Hematopoietic multipotent progenitor cell treated with erythropoietin and hydrocortisone succinate and interleukin-3 and kit ligand, for 15 days (in vitro differentiated cells): ENCODE data around the gene NAT14.
"Not testable (repeated sequence)": the region's sequence is repeated elsewhere in the genome, so short reads cannot be mapped to it uniquely, and the experiment has no call there.

Experiments used
- DNase-seq: peaks from one replicate; pipeline ENCODE4 v3.0.0-alpha.2; 2015; ENCODE audit warnings: low spot score

The NAT14 gene, protein sequence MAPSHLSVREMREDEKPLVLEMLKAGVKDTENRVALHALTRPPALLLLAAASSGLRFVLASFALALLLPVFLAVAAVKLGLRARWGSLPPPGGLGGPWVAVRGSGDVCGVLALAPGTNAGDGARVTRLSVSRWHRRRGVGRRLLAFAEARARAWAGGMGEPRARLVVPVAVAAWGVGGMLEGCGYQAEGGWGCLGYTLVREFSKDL

GRCh38 chr19:55484593-55485438 lies at the start of gene NAT14:
NAT14 (plus strand) TSS chr19:55485188; CDS start chr19:55485709, 521 bp downstream.
- peak; percentile 38 for DNase-seq

GRCh38 chr19:55436847-55437246 lies 48.1 kb upstream of the NAT14 start:
- DNase-seq: no peak

- peak; percentile 30 for DNase-seq
Measured at GRCh38 chr19:55437410-55437809, 47.6 kb upstream of the NAT14 start.

DNA sequence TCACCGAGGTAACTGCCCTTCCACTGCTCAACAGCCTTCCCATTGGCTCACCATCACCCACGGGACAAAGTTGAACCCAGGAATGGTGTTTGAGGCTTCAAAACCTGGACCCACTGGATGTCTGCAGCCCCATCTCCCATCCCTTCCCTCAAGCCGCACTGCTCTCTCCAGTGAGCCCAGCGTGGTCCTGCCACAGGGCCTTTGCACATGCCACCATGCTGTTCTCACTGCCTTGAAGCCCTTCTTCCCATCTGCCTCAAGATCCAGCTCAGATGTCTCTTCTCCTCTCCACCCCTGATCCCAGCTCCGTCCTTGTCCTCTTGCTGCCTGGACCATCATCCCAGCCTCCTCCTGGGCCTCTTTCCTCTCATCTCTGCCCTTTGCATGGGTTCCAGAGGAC lies 45.9 kb upstream of the NAT14 start:
- DNase-seq: no peak

- DNase-seq: peak; percentile 54
Measured at GRCh38 chr19:55440411-55441105, 44.4 kb upstream of the NAT14 start.

GRCh38 chr19:55441319-55441691 lies 43.7 kb upstream of the NAT14 start:
- DNase-seq: no peak

DNA sequence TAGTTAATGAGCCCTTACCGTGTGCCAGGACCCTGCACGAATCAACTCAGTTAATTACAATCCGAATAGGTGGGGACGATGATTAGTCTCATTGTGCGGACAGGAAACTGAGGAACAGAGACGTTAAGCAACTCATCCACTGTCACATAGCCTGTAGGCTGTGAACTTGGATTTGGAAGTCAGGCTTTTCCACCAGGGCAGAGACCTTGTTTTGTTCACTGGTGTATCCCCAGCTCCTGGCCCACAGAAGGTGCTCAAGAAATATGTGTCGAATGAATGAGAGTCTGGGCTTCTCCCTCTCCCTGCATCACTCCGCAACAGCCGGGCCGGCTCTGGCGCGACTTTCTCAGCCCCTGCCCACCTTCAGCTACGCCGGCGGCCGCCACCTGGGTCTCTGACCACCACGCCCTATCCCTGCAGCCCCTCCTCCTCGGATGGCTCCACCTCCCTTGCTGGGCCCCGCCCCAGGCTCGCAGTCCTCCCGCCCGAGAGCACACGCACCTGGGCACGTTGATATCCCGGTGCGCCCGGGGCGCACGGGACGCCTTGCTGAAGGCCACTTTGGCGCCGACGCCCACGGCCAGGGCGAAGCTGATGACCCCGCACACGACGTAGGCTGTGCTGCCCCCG lies 43.2 kb upstream of the NAT14 start:
- peak; percentile 73 for DNase-seq

DNA sequence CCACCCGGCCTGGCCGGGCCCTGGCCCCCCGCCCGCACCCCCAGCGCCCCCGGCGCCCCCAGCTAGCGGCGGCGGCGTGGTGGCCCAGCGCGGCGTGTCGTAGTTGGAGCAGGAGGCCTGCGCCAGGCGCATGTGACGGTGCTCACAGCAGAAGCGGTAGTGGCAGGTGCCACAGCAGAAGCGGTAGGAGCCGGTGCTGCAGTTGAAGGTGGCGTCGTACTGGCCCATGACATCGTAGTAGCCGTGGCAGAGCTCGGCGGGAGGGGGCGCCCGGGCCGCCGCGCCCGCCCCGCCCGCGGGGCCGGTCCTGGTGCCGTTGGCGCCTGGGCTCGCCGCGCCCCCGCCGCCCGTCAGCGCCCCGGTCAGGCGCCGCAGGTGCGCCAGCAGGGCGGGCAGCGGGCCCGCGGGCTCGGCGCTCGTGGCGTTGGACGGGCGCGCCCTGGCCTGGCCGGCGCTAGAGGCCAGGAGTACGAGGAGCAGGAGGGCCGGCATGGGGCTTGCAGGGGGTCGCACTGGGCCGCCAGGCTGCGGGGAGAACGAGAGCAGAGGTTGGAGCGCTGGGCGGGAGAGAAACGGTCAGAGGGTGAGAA lies 42.5 kb upstream of the NAT14 start:
- DNase-seq: peak; percentile 54

DNA sequence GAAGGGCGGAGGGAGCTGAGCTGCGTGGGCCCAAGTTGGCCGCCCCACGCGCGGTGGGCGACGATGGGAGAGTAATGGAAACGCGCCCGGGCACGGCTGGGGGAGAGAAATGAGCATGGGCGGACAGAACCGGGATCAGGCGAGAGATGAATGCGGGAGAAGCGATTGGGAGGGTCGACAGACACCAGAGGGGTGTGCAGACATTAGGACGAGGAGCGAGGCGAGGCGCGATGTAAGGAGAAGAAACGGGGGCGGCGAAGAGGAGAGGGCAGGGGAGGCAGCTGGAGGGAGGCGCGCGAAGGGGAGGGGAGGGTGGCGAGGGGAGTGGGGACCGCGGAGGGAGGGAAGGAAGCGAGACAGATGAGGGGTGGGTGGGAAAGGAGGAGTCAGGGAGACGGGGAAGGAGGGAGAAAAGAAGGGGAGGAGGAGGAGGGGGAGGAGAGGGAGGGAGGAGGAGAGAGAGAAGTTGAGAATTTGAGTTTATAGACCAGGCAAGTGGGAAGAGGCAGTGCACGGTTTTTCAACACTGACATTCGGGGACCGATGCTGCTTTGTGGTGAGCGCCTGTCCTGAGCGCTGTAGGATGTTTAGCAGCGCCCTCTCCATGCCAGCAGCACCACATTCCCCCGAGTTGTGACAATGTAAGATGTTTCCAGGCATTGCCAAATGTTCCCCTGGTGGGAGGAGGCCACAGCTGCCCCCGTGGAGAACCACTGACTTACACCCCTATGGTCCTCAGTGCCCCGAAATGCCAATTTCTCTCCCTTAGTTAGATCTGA lies 41.8 kb upstream of the NAT14 start, which contains the start of gene SHISA7:
SHISA7 (minus strand) TSS at position 256 of the 779 bp plus-strand sequence. CDS start 437 bp downstream, outside the sequence.
- peak; percentile 61 for DNase-seq

- DNase-seq: peak; percentile 86
Measured at GRCh38 chr19:55443824-55444480, 41.0 kb upstream of the NAT14 start.

- no peak for DNase-seq
Measured at GRCh38 chr19:55444646-55445045, 40.3 kb upstream of the NAT14 start.

- DNase-seq: no peak
Measured at GRCh38 chr19:55446060-55446459, 38.9 kb upstream of the NAT14 start.

GRCh38 chr19:55447421-55448174 lies 37.4 kb upstream of the NAT14 start:
- DNase-seq: peak; percentile 46

GRCh38 chr19:55448175-55448490 lies 36.9 kb upstream of the NAT14 start:
- not testable (repeated sequence) for DNase-seq

DNA sequence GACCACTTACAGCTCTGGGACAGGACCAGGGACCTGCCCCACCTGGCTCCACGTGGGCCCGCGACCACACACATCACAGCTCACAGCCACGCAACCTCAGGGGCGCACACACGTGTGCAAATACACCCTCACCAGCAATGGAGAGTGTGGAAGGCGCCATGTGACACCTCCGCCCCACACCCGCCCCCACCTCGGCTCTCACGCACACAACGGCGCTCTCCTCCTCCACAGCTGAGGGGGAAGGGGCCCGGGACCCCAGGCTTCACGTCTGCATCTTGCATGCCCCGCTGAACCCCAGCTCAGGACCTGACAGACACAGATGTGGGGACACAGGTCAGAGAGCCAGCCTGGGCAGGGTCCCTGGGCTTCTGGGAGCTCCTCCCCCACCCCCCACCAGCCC lies 35.5 kb upstream of the NAT14 start:
- DNase-seq: no peak

DNA sequence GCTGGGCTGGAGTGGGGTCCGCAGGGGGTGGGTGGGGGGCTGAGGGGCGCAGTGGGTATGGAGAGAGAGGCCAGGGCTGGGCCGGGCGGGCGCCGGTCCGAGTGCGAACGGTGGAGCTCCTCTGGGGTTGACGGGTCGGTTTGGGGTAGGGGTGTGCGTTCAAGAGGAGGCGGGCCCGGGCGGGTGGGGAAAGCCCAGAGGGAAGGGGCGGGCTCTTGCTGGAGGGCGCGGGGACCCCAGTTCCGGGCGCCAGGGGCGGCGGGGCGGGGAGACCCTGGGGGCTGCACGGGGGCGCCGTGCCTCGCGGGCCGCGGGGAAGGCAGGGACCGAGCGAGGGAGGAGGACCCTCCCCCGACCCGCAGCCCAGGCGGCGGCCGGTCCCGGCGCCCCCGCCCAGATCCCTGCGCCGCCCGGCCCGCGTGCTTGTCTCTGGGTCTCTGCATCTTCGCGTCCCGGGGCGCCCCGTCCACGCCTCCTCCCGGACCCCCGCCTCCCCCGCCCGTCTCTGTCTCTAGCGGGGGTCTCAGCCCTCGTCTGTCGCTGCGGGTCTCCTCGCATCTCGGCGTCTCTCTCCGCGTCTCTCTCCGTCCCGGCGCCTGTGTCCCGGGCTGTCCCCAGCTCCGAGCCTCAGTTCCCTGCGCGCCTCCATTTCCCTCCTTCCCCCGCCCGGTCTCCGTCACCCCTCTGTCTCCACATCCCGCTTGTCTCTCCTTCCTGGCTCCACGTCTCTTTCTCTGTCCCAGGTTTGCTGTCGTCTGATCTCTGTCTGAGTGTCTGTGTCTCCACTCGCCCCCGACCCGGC lies 33.6 kb upstream of the NAT14 start:
- DNase-seq: no peak

DNA sequence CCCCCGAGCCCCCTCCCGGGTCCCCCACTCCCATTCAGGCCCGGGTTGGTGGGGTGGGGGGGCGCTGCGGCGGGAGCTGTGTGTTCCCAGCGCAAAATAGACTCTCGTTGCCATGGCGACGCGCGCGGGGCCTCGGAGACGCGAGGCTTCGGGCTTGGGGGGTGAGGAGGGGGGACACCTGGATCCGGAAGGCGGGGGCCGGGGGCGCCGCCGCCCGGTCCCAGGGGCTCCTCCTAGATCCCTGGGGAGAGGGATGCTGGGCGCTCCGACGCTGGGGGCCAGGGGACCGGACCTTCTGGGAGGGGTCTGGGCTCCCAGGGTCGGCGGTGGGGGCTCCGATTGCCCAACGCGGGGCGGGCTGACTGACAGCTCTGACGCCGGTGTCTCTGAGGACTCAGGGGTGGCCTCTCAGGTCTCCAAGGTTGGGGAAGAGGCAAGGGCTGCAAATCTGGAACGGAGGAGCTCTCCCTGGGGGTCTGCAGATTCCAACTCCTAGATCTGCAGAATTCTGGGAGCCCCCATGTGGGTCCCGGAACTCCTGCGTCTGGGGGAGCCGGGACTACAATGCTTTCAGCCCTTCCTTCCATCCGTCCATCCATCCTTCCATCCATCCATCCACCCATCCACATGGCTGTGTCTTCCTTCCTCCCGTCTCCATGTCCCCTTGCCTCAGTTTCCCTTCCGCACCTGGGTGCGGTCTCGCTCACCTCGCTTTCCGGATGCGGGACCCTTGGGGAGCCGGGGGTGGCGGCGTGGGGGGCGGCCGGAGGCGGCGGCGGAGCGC lies 32.8 kb upstream of the NAT14 start:
- no peak for DNase-seq

DNA sequence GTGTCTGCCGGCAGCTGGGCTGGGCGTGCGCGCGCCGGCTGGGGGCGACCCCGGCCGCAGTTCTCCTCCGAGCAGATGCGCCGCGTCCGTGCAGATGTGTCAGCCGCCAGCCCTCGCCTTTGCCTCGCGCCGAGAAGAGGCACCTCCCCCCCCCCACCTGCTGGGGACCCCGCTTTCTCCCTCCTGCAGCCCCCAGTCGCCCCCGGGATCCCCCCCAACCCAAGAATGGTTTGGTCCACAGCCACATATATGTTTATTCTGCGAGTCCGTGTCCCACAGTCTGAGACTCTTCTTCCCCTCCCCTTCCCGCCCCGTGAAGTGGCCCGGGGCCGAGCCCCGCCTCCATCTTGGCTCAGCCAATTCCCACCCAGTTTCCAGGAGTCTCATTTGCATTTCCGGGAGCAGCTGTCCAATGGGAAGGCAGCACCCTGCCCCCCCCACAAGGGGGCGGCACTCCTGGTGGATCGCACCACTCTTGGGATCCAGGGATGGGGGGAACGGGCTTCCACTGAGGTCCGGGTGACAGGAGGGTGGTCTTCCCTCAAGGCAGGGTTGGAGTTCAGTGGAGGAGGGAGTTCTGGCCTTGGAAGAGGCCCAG lies 32.1 kb upstream of the NAT14 start:
- DNase-seq: peak; percentile 84
